ENCODE data around the gene PRR14L. TPM values are rescaled to one million over a fixed set of nuclear protein-coding genes. Genes with fewer than 3 reads are reported as not detected.
"Not testable (repeated sequence)": the region's sequence is repeated elsewhere in the genome, so short reads cannot be mapped to it uniquely, and the experiment has no call there.

Gene PRR14L
- total and polyA plus RNA-seq, 8 donors: 25.8 to 55.1 (median 30.3) TPM

GRCh38 chr22:31682751-31683150 lies 67.2 kb downstream of the PRR14L start:
- ATAC-seq (no peak), DNase-seq (peak in 1 of 4 donors; percentile 39)
- intact Hi-C loops (cut with DNase I): no loop called here
- Histone ChIP-seq H3K27ac (peak overlapping the region in 1 of 2 donors; percentile 64), H3K27me3 (no peaks in the 10 kb centered on the region), H3K4me3 (no peak overlapping the region), H3K9me3 (no peaks in the 10 kb centered on the region), H3K36me3 (peaks cover 0 to 53% of the 10 kb centered on the region in 2 donors), H3K4me1 (peaks cover 0 to 10% of the 10 kb centered on the region in 2 donors)
- no peak for TF ChIP-seq CTCF (IDR thresholded peaks at IDR 0.05)

- Histone ChIP-seq H3K4me1 (peaks cover 0 to 10% of the 10 kb centered on the region in 2 donors), H3K27ac (peak overlapping the region in 1 of 2 donors; percentile 64), H3K36me3 (peaks cover 0 to 42% of the 10 kb centered on the region in 2 donors), H3K9me3 (no peaks in the 10 kb centered on the region), H3K27me3 (no peaks in the 10 kb centered on the region), H3K4me3 (no peak overlapping the region)
- ATAC-seq: no peak
- TF ChIP-seq CTCF (IDR thresholded peaks at IDR 0.05): no peak
- DNase-seq: no peak
- intact Hi-C loops (cut with DNase I): no loop called here
Observed at GRCh38 chr22:31681349-31682345, 68.3 kb downstream of the PRR14L start.

GRCh38 chr22:31680861-31681341 lies 69.0 kb downstream of the PRR14L start:
- DNase-seq (no peak), ATAC-seq (no peak)
- Histone ChIP-seq H3K4me1 (peaks cover 0 to 16% of the 10 kb centered on the region in 2 donors), H3K27me3 (no peaks in the 10 kb centered on the region), H3K9me3 (no peaks in the 10 kb centered on the region), H3K36me3 (peaks cover 0 to 35% of the 10 kb centered on the region in 2 donors), H3K4me3 (no peak overlapping the region), H3K27ac (peak overlapping the region; percentile 14 to 64)
- intact Hi-C loops (cut with DNase I): no loop called here
- no peak for TF ChIP-seq CTCF (IDR thresholded peaks at IDR 0.05)

GRCh38 chr22:31678748-31679147 lies 71.2 kb downstream of the PRR14L start:
- H3K9me3 ChIP-seq: no peaks in the 10 kb centered on the region
- ATAC-seq (no peak), DNase-seq (no peak)
- no peak for TF ChIP-seq CTCF (IDR thresholded peaks at IDR 0.05)
- H3K27ac ChIP-seq: no peak overlapping the region
- peaks cover 0 to 24% of the 10 kb centered on the region in 2 donors for H3K4me1 ChIP-seq
- intact Hi-C loops (cut with DNase I): no loop called here
- H3K36me3 ChIP-seq: peaks cover 0 to 13% of the 10 kb centered on the region in 2 donors
- H3K27me3 ChIP-seq: no peaks in the 10 kb centered on the region
- no peak overlapping the region for H3K4me3 ChIP-seq

- Histone ChIP-seq H3K4me1 (peaks cover 0 to 26% of the 10 kb centered on the region in 2 donors), H3K27ac (peak overlapping the region; percentile 59 to 62), H3K9me3 (no peaks in the 10 kb centered on the region), H3K4me3 (peak overlapping the region; percentile 33 to 44), H3K36me3 (no peaks in the 10 kb centered on the region), H3K27me3 (no peaks in the 10 kb centered on the region)
- intact Hi-C loops (cut with DNase I): no loop called here
- peak; percentile 43 to 99 (median 92) for DNase-seq
- ATAC-seq: peak; percentile 100
- no peak for TF ChIP-seq CTCF (IDR thresholded peaks at IDR 0.05)
Observed at GRCh38 chr22:31676700-31677099, 73.2 kb downstream of the PRR14L start.

- H3K27me3 ChIP-seq; H3K4me3 ChIP-seq; intact Hi-C loops (cut with DNase I); ATAC-seq; H3K9me3 ChIP-seq; DNase-seq; H3K36me3 ChIP-seq: not testable (repeated sequence)
- Histone ChIP-seq H3K4me1 (peaks cover 0 to 23% of the 10 kb centered on the region in 2 donors), H3K27ac (peak overlapping the region in 1 of 2 donors; percentile 57)
Observed at GRCh38 chr22:31674219-31674618, 75.7 kb downstream of the PRR14L start.

- intact Hi-C loops (cut with DNase I); H3K36me3 ChIP-seq; H3K9me3 ChIP-seq; H3K4me3 ChIP-seq; DNase-seq; ATAC-seq; H3K27ac ChIP-seq; H3K27me3 ChIP-seq: not testable (repeated sequence)
- peaks cover 0 to 21% of the 10 kb centered on the region in 2 donors for H3K4me1 ChIP-seq
Observed at GRCh38 chr22:31668849-31669248, 81.1 kb downstream of the PRR14L start.

Measured in left lung (tissue), 10 donors.